HepG2 (cell line): ENCODE data around the gene SURF6. TPM values are rescaled to one million over a fixed set of nuclear protein-coding genes. Genes with fewer than 3 reads are reported as not detected.

ENCODE experiments used
- CEBPG ChIP-seq: IDR thresholded peaks from 2 replicates; pipeline ENCODE4 v1.6.1; 2016
- DR1 ChIP-seq: sonication (generic); formaldehyde crosslinking; IDR thresholded peaks from 2 replicates; pipeline ENCODE4 v1.8.0; 2021; ENCODE audit warnings: mild to moderate bottlenecking, missing genetic modification reagents, inconsistent platforms
- EHMT2 ChIP-seq: fragments of 200-600 bp; sonication (generic); IDR thresholded peaks from 2 replicates; pipeline ENCODE4 v1.7.0; 2017; ENCODE audit warnings: antibody characterized with exemption, low read depth, low read length, borderline replicate concordance
- FOXK2 ChIP-seq: fragments of 450-650 bp; IDR thresholded peaks from 2 replicates; pipeline ENCODE4 v1.6.1; 2016
- HINFP ChIP-seq: sonication (generic); formaldehyde crosslinking; IDR thresholded peaks from 2 replicates; pipeline ENCODE4 v1.4.0; 2020; ENCODE audit warnings: low read depth, mild to moderate bottlenecking, missing genetic modification reagents
- IKZF5 ChIP-seq: IDR thresholded peaks from 2 replicates; pipeline ENCODE4 v1.6.1; 2018; ENCODE audit warnings: missing genetic modification reagents, mild to moderate bottlenecking, missing compliant biosample characterization
- MEIS2 ChIP-seq: sonication (generic); formaldehyde crosslinking; IDR thresholded peaks from 2 replicates; pipeline ENCODE4 v1.9.0; 2021; ENCODE audit warnings: mild to moderate bottlenecking, missing genetic modification reagents
- NR2C2 ChIP-seq: sonication (generic); formaldehyde crosslinking; IDR thresholded peaks from 2 replicates; pipeline ENCODE4 v1.4.0; 2020; ENCODE audit warnings: missing genetic modification reagents, mild to moderate bottlenecking, moderate library complexity, borderline replicate concordance
- SRSF9 ChIP-seq: fragments of 200-400 bp; formaldehyde crosslinking; IDR thresholded peaks from 2 replicates; pipeline ENCODE4 v1.6.1; 2018; ENCODE audit warnings: borderline replicate concordance, mild to moderate bottlenecking, low read depth, low read length; ENCODE audit not compliant: insufficient read depth, poor library complexity, severe bottlenecking
- STAT6 ChIP-seq: sonication (generic); formaldehyde crosslinking; IDR thresholded peaks from 2 replicates; pipeline ENCODE4 v1.4.0; 2020; ENCODE audit warnings: missing genetic modification reagents, mild to moderate bottlenecking, borderline replicate concordance
- TFAP4 ChIP-seq: sonication (generic); IDR thresholded peaks from 2 replicates; pipeline ENCODE4 v1.6.1; 2016; ENCODE audit warnings: low read depth, borderline replicate concordance
- THYN1 ChIP-seq: sonication (generic); formaldehyde crosslinking; IDR thresholded peaks from 2 replicates; pipeline ENCODE4 v1.8.1; 2023; ENCODE audit warnings: low read depth, mild to moderate bottlenecking, moderate library complexity, missing genetic modification reagents, borderline replicate concordance
- ZIK1 ChIP-seq: sonication (generic); formaldehyde crosslinking; IDR thresholded peaks from 2 replicates; pipeline ENCODE4 v1.5.0; 2020; ENCODE audit warnings: mild to moderate bottlenecking, low read depth, missing genetic modification reagents, borderline replicate concordance
- ZNF18 ChIP-seq: sonication (generic); formaldehyde crosslinking; IDR thresholded peaks from 2 replicates; pipeline ENCODE4 v1.8.0; 2022; ENCODE audit warnings: mild to moderate bottlenecking, missing genetic modification reagents; ENCODE audit not compliant: insufficient replicate concordance
- ZNF282 ChIP-seq: fragments of 450-650 bp; IDR thresholded peaks from 2 replicates; pipeline ENCODE4 v1.6.1; 2018; ENCODE audit not compliant: partially characterized antibody
- ZNF317 ChIP-seq: sonication (generic); formaldehyde crosslinking; IDR thresholded peaks from 2 replicates; pipeline ENCODE4 v1.5.0; 2020; ENCODE audit warnings: mild to moderate bottlenecking, missing genetic modification reagents
- ZNF782 ChIP-seq: sonication (generic); formaldehyde crosslinking; IDR thresholded peaks from 2 replicates; pipeline ENCODE4 v1.4.0; 2020; ENCODE audit warnings: missing genetic modification reagents, mild to moderate bottlenecking, borderline replicate concordance
- polyA plus RNA-seq, 8 experiments: library from polyadenylated mRNA; depleted of rRNA in 3 of 8; stranded (reverse) in 7 of 8; unstranded in 1 of 8; fragments of >200 nt; fragmentation: Illumina TruSeq in 4 of 8; extraction: Trizol in 4 of 8; gene quantifications; 2 replicates each; pipeline versions ENCODE4 v1.2.1 to v1.2.3, GENCODE V29; 2011 to 2016; ENCODE audit warnings: low read depth in 4 of 8, missing spikeins in 1 of 8, mixed read lengths in 1 of 8; ENCODE audit not compliant: insufficient read depth in 1 of 8
- total RNA-seq, 5 experiments: library from RNA; depleted of rRNA; stranded (reverse); fragments of >200 nt; fragmentation: Illumina TruSeq; extraction: Trizol; gene quantifications; 2 replicates each; pipeline ENCODE4 v1.2.3, GENCODE V29; 2016; ENCODE audit warnings: low read depth in 1 of 5

Gene SURF6
- total and polyA plus RNA-seq, 2 of the 13 experiments (the other 11 are each of a cell fraction or from before 2014, with no cell fraction given) = 5.9 to 14.7 TPM

GRCh38 chr9:133335924-133336811 is at the start of gene SURF6 (continued):
- TF ChIP-seq STAT6 (CRISPR knock-in tag) = no peak
- no peak for TF ChIP-seq EHMT2
- TF ChIP-seq CEBPG (CRISPR knock-in tag) = peak; percentile 46
- TF ChIP-seq DR1 = peak; percentile 70
- no peak for TF ChIP-seq SRSF9
- TF ChIP-seq ZNF18 = peak; percentile 99
- peak; percentile 72; the same call in 1 of the 2 replicates for TF ChIP-seq MEIS2 (CRISPR knock-in tag)
- TF ChIP-seq IKZF5 = peak; percentile 98
- no peak; the same call in 1 of the 2 replicates for TF ChIP-seq HINFP (CRISPR knock-in tag)
- TF ChIP-seq FOXK2 = peak; percentile 61; the same call in 1 of the 2 replicates
- TF ChIP-seq ZNF782 (CRISPR knock-in tag) = 0 out of 2 replicates have a peak, but pooled peaks have one; percentile 42
- peak; percentile 89 for TF ChIP-seq NR2C2 (CRISPR knock-in tag)
- no peak for TF ChIP-seq THYN1
- TF ChIP-seq ZIK1 (CRISPR knock-in tag) = peak; percentile 94; the same call in 1 of the 2 replicates
- peak; percentile 68; the same call in 1 of the 2 replicates for TF ChIP-seq TFAP4
- no peak for TF ChIP-seq ZNF282
- peak; percentile 79 for TF ChIP-seq ZNF317 (CRISPR knock-in tag)
